NCI-H69 (cell line): ENCODE data around the gene SYNC.
"Not testable (repeated sequence)": the region's sequence is repeated elsewhere in the genome, so short reads cannot be mapped to it uniquely, and the experiment has no call there.

Experiments used
- DNase-seq: peaks from one replicate; lab custom pipeline; 2025; lab: John Stamatoyannopoulos, UW

The SYNC gene

GRCh38 chr1:32693455-32694174 lies 9.0 kb downstream of the SYNC start:
- DNase-seq, result no peak

- DNase-seq, result no peak
These were observed 16.2 kb downstream of the SYNC start for GRCh38 chr1:32686387-32686786.

- no peak for DNase-seq
These were observed 17.1 kb downstream of the SYNC start for GRCh38 chr1:32685498-32685897.

- DNase-seq, result no peak
These were observed 18.3 kb downstream of the SYNC start for GRCh38 chr1:32684167-32684811.

GRCh38 chr1:32683397-32683796 lies 19.2 kb downstream of the SYNC start:
- DNase-seq, result no peak

GRCh38 chr1:32681999-32682398 lies 20.6 kb downstream of the SYNC start:
- no peak for DNase-seq

- DNase-seq, result no peak
These were observed 21.1 kb downstream of the SYNC start for GRCh38 chr1:32681509-32681908.

- DNase-seq, result no peak
These were observed 21.9 kb downstream of the SYNC start for GRCh38 chr1:32680642-32681041.

- DNase-seq, result not testable (repeated sequence)
These were observed 22.6 kb downstream of the SYNC start for GRCh38 chr1:32679993-32680392.

GRCh38 chr1:32676945-32677344 lies 25.6 kb downstream of the SYNC start:
- no peak for DNase-seq

- DNase-seq, result not testable (repeated sequence)
These were observed 33.9 kb downstream of the SYNC start for GRCh38 chr1:32668716-32669115.

- no peak for DNase-seq
These were observed 35.5 kb downstream of the SYNC start for GRCh38 chr1:32666901-32667566.

- no peak for DNase-seq
These were observed 36.7 kb downstream of the SYNC start for GRCh38 chr1:32665915-32666314.

GRCh38 chr1:32659581-32659980 lies 43.0 kb downstream of the SYNC start:
- no peak for DNase-seq

- DNase-seq, result peak; percentile 4
These were observed 50.2 kb downstream of the SYNC start for GRCh38 chr1:32652244-32652962.

GRCh38 chr1:32651461-32652073 lies 51.0 kb downstream of the SYNC start:
- peak; percentile 70 for DNase-seq

- DNase-seq, result peak; percentile 96
These were observed 51.7 kb downstream of the SYNC start, which contains the start of gene RBBP4 for GRCh38 chr1:32650752-32651460. Gene RBBP4, plus strand, starts transcription at chr1:32651208. Its CDS starts 99 bp downstream, at chr1:32651307.

- peak; percentile 92 for DNase-seq
These were observed 52.3 kb downstream of the SYNC start, which contains the start of gene ZBTB8OS for GRCh38 chr1:32650248-32650751. Gene ZBTB8OS, minus strand, starts transcription at chr1:32650550. Its CDS starts 21 bp downstream, at chr1:32650529.

GRCh38 chr1:32647308-32648134 lies 55.0 kb downstream of the SYNC start:
- DNase-seq, result peak; percentile 7

GRCh38 chr1:32644426-32644825 lies 58.1 kb downstream of the SYNC start:
- no peak for DNase-seq
